HEK293 (cell line): ENCODE data around the gene EZH2.
A peak's percentile ranks its signal among the peaks of the same experiment; 100 is the strongest.

ENCODE experiments used
- KLF9 ChIP-seq: fragments of 450-650 bp; formaldehyde crosslinking; IDR thresholded peaks from 2 replicates; pipeline ENCODE4 v1.5.1; 2016; ENCODE audit warnings: missing biosample characterization, missing genetic modification characterization, low read depth
- MYNN ChIP-seq: fragments of 450-650 bp; formaldehyde crosslinking; IDR thresholded peaks from 2 replicates; pipeline ENCODE4 v1.5.1; 2016; ENCODE audit warnings: missing biosample characterization, missing genetic modification characterization, borderline replicate concordance
- OSR2 ChIP-seq: fragments of 450-650 bp; formaldehyde crosslinking; IDR thresholded peaks from 2 replicates; pipeline ENCODE4 v1.5.1; 2016; ENCODE audit warnings: missing biosample characterization, missing genetic modification characterization
- REPIN1 ChIP-seq: fragments of 450-650 bp; formaldehyde crosslinking; IDR thresholded peaks from 2 replicates; pipeline ENCODE4 v1.5.1; 2017; ENCODE audit warnings: missing biosample characterization, missing genetic modification characterization, low read depth
- SALL2 ChIP-seq: fragments of 450-650 bp; formaldehyde crosslinking; IDR thresholded peaks from 2 replicates; pipeline ENCODE4 v1.5.0; 2017; ENCODE audit warnings: missing biosample characterization, mild to moderate bottlenecking, missing genetic modification characterization, borderline replicate concordance
- SETDB1 ChIP-seq: IDR thresholded peaks from one replicate; pipeline ENCODE4 v1.6.1; 2017; ENCODE audit warnings: mild to moderate bottlenecking, low read length, moderate library complexity, mixed read lengths; ENCODE audit not compliant: insufficient read length
- SP7 ChIP-seq: fragments of 450-650 bp; formaldehyde crosslinking; IDR thresholded peaks from 2 replicates; pipeline ENCODE4 v1.5.1; 2016; ENCODE audit warnings: missing biosample characterization, missing genetic modification characterization
- ZBTB20 ChIP-seq: fragments of 450-650 bp; formaldehyde crosslinking; IDR thresholded peaks from 2 replicates; pipeline ENCODE4 v1.5.1; 2016; ENCODE audit warnings: missing biosample characterization, missing genetic modification characterization
- ZFP37 ChIP-seq: fragments of 450-650 bp; formaldehyde crosslinking; IDR thresholded peaks from 2 replicates; pipeline ENCODE4 v1.5.1; 2016; ENCODE audit warnings: missing biosample characterization, missing genetic modification characterization
- ZNF157 ChIP-seq: fragments of 450-650 bp; formaldehyde crosslinking; IDR thresholded peaks from 2 replicates; pipeline ENCODE4 v1.5.1; 2016; ENCODE audit warnings: missing biosample characterization, missing genetic modification characterization
- ZNF19 ChIP-seq: fragments of 450-650 bp; formaldehyde crosslinking; IDR thresholded peaks from 2 replicates; pipeline ENCODE4; 2016; ENCODE audit warnings: missing biosample characterization, missing genetic modification characterization, low read depth
- ZNF311 ChIP-seq: fragments of 450-650 bp; formaldehyde crosslinking; IDR thresholded peaks from 2 replicates; pipeline ENCODE4 v1.5.1; 2017; ENCODE audit warnings: missing biosample characterization, missing genetic modification characterization, borderline replicate concordance
- ZNF394 ChIP-seq: fragments of 450-650 bp; formaldehyde crosslinking; IDR thresholded peaks from 2 replicates; pipeline ENCODE4 v1.5.1; 2016; ENCODE audit warnings: missing biosample characterization, missing genetic modification characterization, mild to moderate bottlenecking, moderate library complexity, borderline replicate concordance
- ZNF416 ChIP-seq: fragments of 450-650 bp; formaldehyde crosslinking; IDR thresholded peaks from 2 replicates; pipeline ENCODE4 v1.5.1; 2016; ENCODE audit warnings: missing biosample characterization, missing genetic modification characterization
- ZNF501 ChIP-seq: fragments of 450-650 bp; formaldehyde crosslinking; IDR thresholded peaks from 2 replicates; pipeline ENCODE4 v1.5.1; 2016; ENCODE audit warnings: missing biosample characterization, missing genetic modification characterization
- ZNF558 ChIP-seq: fragments of 450-650 bp; formaldehyde crosslinking; IDR thresholded peaks from 2 replicates; pipeline ENCODE4 v1.5.1; 2016; ENCODE audit warnings: missing biosample characterization, missing genetic modification characterization
- ZNF580 ChIP-seq: fragments of 450-650 bp; formaldehyde crosslinking; IDR thresholded peaks from 2 replicates; pipeline ENCODE4 v1.5.1; 2016; ENCODE audit warnings: missing biosample characterization, missing genetic modification characterization
- ZNF623 ChIP-seq: fragments of 450-650 bp; formaldehyde crosslinking; IDR thresholded peaks from 2 replicates; pipeline ENCODE4 v1.5.1; 2016; ENCODE audit warnings: missing biosample characterization, missing genetic modification characterization
- ZNF624 ChIP-seq: fragments of 450-650 bp; formaldehyde crosslinking; IDR thresholded peaks from 2 replicates; pipeline ENCODE4 v1.5.1; 2017; ENCODE audit warnings: missing biosample characterization, missing genetic modification characterization
- ZNF654 ChIP-seq: fragments of 450-650 bp; formaldehyde crosslinking; IDR thresholded peaks from 2 replicates; pipeline ENCODE4 v1.5.1; 2016; ENCODE audit warnings: low read depth, missing biosample characterization, missing genetic modification characterization
- ZNF707 ChIP-seq: fragments of 450-650 bp; formaldehyde crosslinking; IDR thresholded peaks from 2 replicates; pipeline ENCODE4 v1.5.1; 2016; ENCODE audit warnings: missing biosample characterization, missing genetic modification characterization
- ZNF776 ChIP-seq: fragments of 450-650 bp; formaldehyde crosslinking; IDR thresholded peaks from 2 replicates; pipeline ENCODE4 v1.5.0; 2017; ENCODE audit warnings: missing biosample characterization, missing genetic modification characterization, borderline replicate concordance
- ZNF792 ChIP-seq: fragments of 450-650 bp; formaldehyde crosslinking; IDR thresholded peaks from 2 replicates; pipeline ENCODE4 v1.5.1; 2016; ENCODE audit warnings: missing biosample characterization, missing genetic modification characterization
- ZNF837 ChIP-seq: fragments of 450-650 bp; formaldehyde crosslinking; IDR thresholded peaks from 2 replicates; pipeline ENCODE4 v1.5.1; 2016; ENCODE audit warnings: missing biosample characterization, missing genetic modification characterization
- ZXDB ChIP-seq: fragments of 450-650 bp; formaldehyde crosslinking; IDR thresholded peaks from 2 replicates; pipeline ENCODE4 v1.5.1; 2016; ENCODE audit warnings: missing biosample characterization, missing genetic modification characterization
- TF ChIP-seq, protein P1 (sequence below): sonication (generic); formaldehyde crosslinking; IDR thresholded peaks from 2 replicates; pipeline ENCODE4 v1.8.1; 2022; ENCODE audit warnings: mild to moderate bottlenecking, moderate library complexity, missing genetic modification reagents
- TF ChIP-seq, protein P2 (sequence below): fragments of 450-650 bp; formaldehyde crosslinking; IDR thresholded peaks from 2 replicates; pipeline ENCODE4 v1.5.1; 2016; ENCODE audit warnings: missing biosample characterization, missing genetic modification characterization
- TF ChIP-seq, protein P3 (sequence below): fragments of 450-650 bp; formaldehyde crosslinking; IDR thresholded peaks from 2 replicates; pipeline ENCODE4 v1.5.1; 2016; ENCODE audit warnings: missing biosample characterization, missing genetic modification characterization
- TF ChIP-seq, protein P4 (sequence below): fragments of 450-650 bp; IDR thresholded peaks from 2 replicates; pipeline ENCODE4 v1.5.1; 2018; ENCODE audit warnings: missing biosample characterization, mild to moderate bottlenecking, missing genetic modification characterization
- TF ChIP-seq, protein P5 (sequence below): fragments of 450-650 bp; formaldehyde crosslinking; IDR thresholded peaks from 2 replicates; pipeline ENCODE4 v1.5.1; 2016; ENCODE audit warnings: missing biosample characterization, missing genetic modification characterization
- TF ChIP-seq, protein P6 (sequence below): fragments of 450-650 bp; formaldehyde crosslinking; IDR thresholded peaks from 2 replicates; pipeline ENCODE4 v1.5.1; 2016; ENCODE audit warnings: missing biosample characterization, missing genetic modification characterization

EZH2 gene

DNA sequence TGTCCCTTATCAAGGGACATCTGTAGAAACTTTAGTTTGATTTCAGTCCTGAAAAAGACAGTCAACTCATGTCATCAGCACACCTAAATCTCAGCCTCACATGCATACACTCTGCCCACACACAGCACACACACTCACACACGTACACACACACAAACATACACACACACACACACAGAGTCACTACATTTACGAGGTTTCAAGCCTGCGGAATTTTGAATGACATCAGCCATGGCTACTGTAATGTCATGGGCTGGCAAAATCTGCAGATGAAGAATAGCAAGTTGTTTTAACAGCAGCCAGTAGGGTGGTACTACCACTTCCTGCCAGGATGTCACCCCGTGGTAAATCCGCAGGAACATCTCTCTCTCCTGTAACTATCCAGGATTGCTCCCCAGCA lies 37.1 kb upstream of the EZH2 start (continued):
- peak; percentile 87; the same call in 1 of the 2 replicates for TF ChIP-seq ZNF311 (tag by site-specific recombination)
- TF ChIP-seq, protein P1, sequence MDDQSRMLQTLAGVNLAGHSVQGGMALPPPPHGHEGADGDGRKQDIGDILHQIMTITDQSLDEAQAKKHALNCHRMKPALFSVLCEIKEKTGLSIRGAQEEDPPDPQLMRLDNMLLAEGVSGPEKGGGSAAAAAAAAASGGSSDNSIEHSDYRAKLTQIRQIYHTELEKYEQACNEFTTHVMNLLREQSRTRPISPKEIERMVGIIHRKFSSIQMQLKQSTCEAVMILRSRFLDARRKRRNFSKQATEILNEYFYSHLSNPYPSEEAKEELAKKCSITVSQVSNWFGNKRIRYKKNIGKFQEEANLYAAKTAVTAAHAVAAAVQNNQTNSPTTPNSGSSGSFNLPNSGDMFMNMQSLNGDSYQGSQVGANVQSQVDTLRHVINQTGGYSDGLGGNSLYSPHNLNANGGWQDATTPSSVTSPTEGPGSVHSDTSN, result no peak
- TF ChIP-seq, protein P2, sequence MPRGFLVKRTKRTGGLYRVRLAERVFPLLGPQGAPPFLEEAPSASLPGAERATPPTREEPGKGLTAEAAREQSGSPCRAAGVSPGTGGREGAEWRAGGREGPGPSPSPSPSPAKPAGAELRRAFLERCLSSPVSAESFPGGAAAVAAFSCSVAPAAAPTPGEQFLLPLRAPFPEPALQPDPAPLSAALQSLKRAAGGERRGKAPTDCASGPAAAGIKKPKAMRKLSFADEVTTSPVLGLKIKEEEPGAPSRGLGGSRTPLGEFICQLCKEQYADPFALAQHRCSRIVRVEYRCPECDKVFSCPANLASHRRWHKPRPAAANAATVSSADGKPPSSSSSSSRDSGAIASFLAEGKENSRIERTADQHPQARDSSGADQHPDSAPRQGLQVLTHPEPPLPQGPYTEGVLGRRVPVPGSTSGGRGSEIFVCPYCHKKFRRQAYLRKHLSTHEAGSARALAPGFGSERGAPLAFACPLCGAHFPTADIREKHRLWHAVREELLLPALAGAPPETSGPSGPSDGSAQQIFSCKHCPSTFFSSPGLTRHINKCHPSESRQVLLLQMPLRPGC (tag by site-specific recombination), result peak; percentile 59; the same call in 1 of the 2 replicates
- peak; percentile 90; the same call in 1 of the 2 replicates for TF ChIP-seq SALL2 (tag by site-specific recombination)
- TF ChIP-seq ZNF19 (tag by site-specific recombination), result no peak
- 0 out of 2 replicates have a peak, but pooled peaks have one; percentile 11 for TF ChIP-seq ZNF623 (tag by site-specific recombination)
- TF ChIP-seq ZXDB (tag by site-specific recombination), result 0 out of 2 replicates have a peak, but pooled peaks have one; percentile 25
- TF ChIP-seq, protein P3, sequence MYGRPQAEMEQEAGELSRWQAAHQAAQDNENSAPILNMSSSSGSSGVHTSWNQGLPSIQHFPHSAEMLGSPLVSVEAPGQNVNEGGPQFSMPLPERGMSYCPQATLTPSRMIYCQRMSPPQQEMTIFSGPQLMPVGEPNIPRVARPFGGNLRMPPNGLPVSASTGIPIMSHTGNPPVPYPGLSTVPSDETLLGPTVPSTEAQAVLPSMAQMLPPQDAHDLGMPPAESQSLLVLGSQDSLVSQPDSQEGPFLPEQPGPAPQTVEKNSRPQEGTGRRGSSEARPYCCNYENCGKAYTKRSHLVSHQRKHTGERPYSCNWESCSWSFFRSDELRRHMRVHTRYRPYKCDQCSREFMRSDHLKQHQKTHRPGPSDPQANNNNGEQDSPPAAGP (tag by site-specific recombination), result no peak
- no peak for TF ChIP-seq REPIN1 (tag by site-specific recombination)
- TF ChIP-seq ZFP37 (tag by site-specific recombination), result peak; percentile 75
- TF ChIP-seq, protein P4, sequence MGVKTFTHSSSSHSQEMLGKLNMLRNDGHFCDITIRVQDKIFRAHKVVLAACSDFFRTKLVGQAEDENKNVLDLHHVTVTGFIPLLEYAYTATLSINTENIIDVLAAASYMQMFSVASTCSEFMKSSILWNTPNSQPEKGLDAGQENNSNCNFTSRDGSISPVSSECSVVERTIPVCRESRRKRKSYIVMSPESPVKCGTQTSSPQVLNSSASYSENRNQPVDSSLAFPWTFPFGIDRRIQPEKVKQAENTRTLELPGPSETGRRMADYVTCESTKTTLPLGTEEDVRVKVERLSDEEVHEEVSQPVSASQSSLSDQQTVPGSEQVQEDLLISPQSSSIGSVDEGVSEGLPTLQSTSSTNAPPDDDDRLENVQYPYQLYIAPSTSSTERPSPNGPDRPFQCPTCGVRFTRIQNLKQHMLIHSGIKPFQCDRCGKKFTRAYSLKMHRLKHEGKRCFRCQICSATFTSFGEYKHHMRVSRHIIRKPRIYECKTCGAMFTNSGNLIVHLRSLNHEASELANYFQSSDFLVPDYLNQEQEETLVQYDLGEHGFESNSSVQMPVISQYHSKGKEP (tag by site-specific recombination), result no peak
- TF ChIP-seq, protein P5, sequence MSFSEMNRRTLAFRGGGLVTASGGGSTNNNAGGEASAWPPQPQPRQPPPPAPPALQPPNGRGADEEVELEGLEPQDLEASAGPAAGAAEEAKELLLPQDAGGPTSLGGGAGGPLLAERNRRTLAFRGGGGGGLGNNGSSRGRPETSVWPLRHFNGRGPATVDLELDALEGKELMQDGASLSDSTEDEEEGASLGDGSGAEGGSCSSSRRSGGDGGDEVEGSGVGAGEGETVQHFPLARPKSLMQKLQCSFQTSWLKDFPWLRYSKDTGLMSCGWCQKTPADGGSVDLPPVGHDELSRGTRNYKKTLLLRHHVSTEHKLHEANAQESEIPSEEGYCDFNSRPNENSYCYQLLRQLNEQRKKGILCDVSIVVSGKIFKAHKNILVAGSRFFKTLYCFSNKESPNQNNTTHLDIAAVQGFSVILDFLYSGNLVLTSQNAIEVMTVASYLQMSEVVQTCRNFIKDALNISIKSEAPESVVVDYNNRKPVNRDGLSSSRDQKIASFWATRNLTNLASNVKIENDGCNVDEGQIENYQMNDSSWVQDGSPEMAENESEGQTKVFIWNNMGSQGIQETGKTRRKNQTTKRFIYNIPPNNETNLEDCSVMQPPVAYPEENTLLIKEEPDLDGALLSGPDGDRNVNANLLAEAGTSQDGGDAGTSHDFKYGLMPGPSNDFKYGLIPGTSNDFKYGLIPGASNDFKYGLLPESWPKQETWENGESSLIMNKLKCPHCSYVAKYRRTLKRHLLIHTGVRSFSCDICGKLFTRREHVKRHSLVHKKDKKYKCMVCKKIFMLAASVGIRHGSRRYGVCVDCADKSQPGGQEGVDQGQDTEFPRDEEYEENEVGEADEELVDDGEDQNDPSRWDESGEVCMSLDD (tag by site-specific recombination), result peak; percentile 74
- TF ChIP-seq ZNF776 (tag by site-specific recombination), result peak; percentile 90; the same call in 1 of the 2 replicates
- no peak for TF ChIP-seq ZBTB20
- 0 out of 2 replicates have a peak, but pooled peaks have one; percentile 30 for TF ChIP-seq KLF9 (tag by site-specific recombination)
- 0 out of 2 replicates have a peak, but pooled peaks have one; percentile 54 for TF ChIP-seq ZNF624
- no peak for TF ChIP-seq SETDB1
- TF ChIP-seq ZNF157 (tag by site-specific recombination), result peak; percentile 59
- peak; percentile 96 for TF ChIP-seq ZNF792 (tag by site-specific recombination)
- TF ChIP-seq ZNF558 (tag by site-specific recombination), result 0 out of 2 replicates have a peak, but pooled peaks have one; percentile 39
- TF ChIP-seq ZNF416 (tag by site-specific recombination), result 0 out of 2 replicates have a peak, but pooled peaks have one; percentile 72
- TF ChIP-seq ZNF707 (tag by site-specific recombination), result no peak
- TF ChIP-seq ZNF654, result no peak
- TF ChIP-seq ZNF580 (tag by site-specific recombination), result peak; percentile 56; the same call in 1 of the 2 replicates
- 0 out of 2 replicates have a peak, but pooled peaks have one; percentile 21 for TF ChIP-seq MYNN
- no peak for TF ChIP-seq ZNF837 (tag by site-specific recombination)
- TF ChIP-seq ZNF394, result peak; percentile 26; the same call in 1 of the 2 replicates
- TF ChIP-seq OSR2 (tag by site-specific recombination), result peak; percentile 87
- peak; percentile 60; the same call in 1 of the 2 replicates for TF ChIP-seq ZNF501 (tag by site-specific recombination)
- peak; percentile 70 for TF ChIP-seq SP7 (tag by site-specific recombination)
- TF ChIP-seq, protein P6, sequence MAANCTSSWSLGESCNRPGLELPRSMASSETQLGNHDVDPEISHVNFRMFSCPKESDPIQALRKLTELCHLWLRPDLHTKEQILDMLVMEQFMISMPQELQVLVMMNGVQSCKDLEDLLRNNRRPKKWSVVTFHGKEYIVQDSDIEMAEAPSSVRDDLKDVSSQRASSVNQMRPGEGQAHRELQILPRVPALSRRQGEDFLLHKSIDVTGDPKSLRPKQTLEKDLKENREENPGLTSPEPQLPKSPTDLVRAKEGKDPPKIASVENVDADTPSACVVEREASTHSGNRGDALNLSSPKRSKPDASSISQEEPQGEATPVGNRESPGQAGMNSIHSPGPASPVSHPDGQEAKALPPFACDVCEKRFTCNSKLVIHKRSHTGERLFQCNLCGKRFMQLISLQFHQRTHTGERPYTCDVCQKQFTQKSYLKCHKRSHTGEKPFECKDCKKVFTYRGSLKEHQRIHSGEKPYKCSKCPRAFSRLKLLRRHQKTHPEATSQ, result 0 out of 2 replicates have a peak, but pooled peaks have one; percentile 42
